ENCODE measurements around the gene SGPP1.
A peak's percentile ranks its signal among the peaks of the same experiment; 100 is the strongest.

SGPP1 gene

GRCh38 chr14:63671987-63672386, 55.9 kb downstream of the SGPP1 start:
- Histone ChIP-seq H3K27me3 (ENCODE audit: insufficient read depth, low read length) (no peaks in the 10 kb centered on the region), H3K18ac (ENCODE audit: low read length) (no peak overlapping the region), H2AK5ac (ENCODE audit: low read length) (peak overlapping the region; percentile 91), H3K79me1 (ENCODE audit: low read length) (peaks cover 6% of the 10 kb centered on the region), H3K4ac (ENCODE audit: low read depth, low read length) (no peak overlapping the region), H4K8ac (ENCODE audit: low read depth, low read length) (no peak overlapping the region), H3K23ac (ENCODE audit: low read length) (no peak overlapping the region), H4K12ac (ENCODE audit: low read depth, low read length) (no peak overlapping the region), H3K9ac (ENCODE audit: low read length) (no peak overlapping the region), H3K4me2 (ENCODE audit: low read length) (no peak overlapping the region), H2AFZ (ENCODE audit: insufficient read depth, low read length, poor library complexity) (no peak overlapping the region), H4K91ac (ENCODE audit: low read depth, low read length) (no peak overlapping the region), H3K79me2 (ENCODE audit: control insufficient read depth, insufficient read depth, low read length, poor library complexity) (no peaks in the 10 kb centered on the region), H3K4me3 (ENCODE audit: low read depth, low read length) (no peak overlapping the region), H2BK5ac (ENCODE audit: low read depth, low read length, poor library complexity) (no peak overlapping the region), H2BK12ac (ENCODE audit: low read length) (peak overlapping the region; percentile 80), H3K36me3 (ENCODE audit: control insufficient read depth in 1 of 2, insufficient read depth in 2 of 2, low read length in 2 of 2) (peaks cover 3% of the 10 kb centered on the region in 2 experiments), H3K4me1 (ENCODE audit: control insufficient read depth in 1 of 2, insufficient read depth in 2 of 2, low read length in 2 of 2) (peaks cover 7 to 9% of the 10 kb centered on the region in 2 experiments), H3K14ac (ENCODE audit: low read length) (no peak overlapping the region), H3K27ac (ENCODE audit: low read depth, low read length) (no peak overlapping the region), H3K9me3 (ENCODE audit: insufficient read depth, low read depth, low read length) (no peaks in the 10 kb centered on the region), H2BK120ac (ENCODE audit: insufficient read depth, low read length, poor library complexity) (no peak overlapping the region)
- DNase-seq = no peak
- no CpG with 5 or more reads among the region's 3 CpGs for WGBS (ENCODE audit: extremely low coverage, insufficient coverage, insufficient read length)

GRCh38 chr14:63670692-63671091, 57.2 kb downstream of the SGPP1 start:
- no peak overlapping the region for H3K9ac ChIP-seq (ENCODE audit: low read length)
- peaks cover 4 to 5% of the 10 kb centered on the region in 2 experiments for H3K4me1 ChIP-seq (ENCODE audit: control insufficient read depth in 1 of 2, insufficient read depth in 2 of 2, low read length in 2 of 2)
- no peaks in the 10 kb centered on the region for H3K36me3 ChIP-seq (ENCODE audit: control insufficient read depth in 1 of 2, insufficient read depth in 2 of 2, low read length in 2 of 2)
- H4K8ac ChIP-seq (ENCODE audit: low read depth, low read length) = no peak overlapping the region
- H2BK120ac ChIP-seq (ENCODE audit: insufficient read depth, low read length, poor library complexity) = no peak overlapping the region
- no peaks in the 10 kb centered on the region for H3K9me3 ChIP-seq (ENCODE audit: insufficient read depth, low read depth, low read length)
- H2BK12ac ChIP-seq (ENCODE audit: low read length) = no peak overlapping the region
- no peaks in the 10 kb centered on the region for H3K27me3 ChIP-seq (ENCODE audit: insufficient read depth, low read length)
- H4K12ac ChIP-seq (ENCODE audit: low read depth, low read length) = no peak overlapping the region
- H2AFZ ChIP-seq (ENCODE audit: insufficient read depth, low read length, poor library complexity) = no peak overlapping the region
- H3K23ac ChIP-seq (ENCODE audit: low read length) = no peak overlapping the region
- no peak overlapping the region for H3K4ac ChIP-seq (ENCODE audit: low read depth, low read length)
- no peak overlapping the region for H4K91ac ChIP-seq (ENCODE audit: low read depth, low read length)
- H3K79me1 ChIP-seq (ENCODE audit: low read length) = peaks cover 2% of the 10 kb centered on the region
- H3K27ac ChIP-seq (ENCODE audit: low read depth, low read length) = no peak overlapping the region
- no peak overlapping the region for H3K4me2 ChIP-seq (ENCODE audit: low read length)
- no peak overlapping the region for H3K14ac ChIP-seq (ENCODE audit: low read length)
- no peaks in the 10 kb centered on the region for H3K79me2 ChIP-seq (ENCODE audit: control insufficient read depth, insufficient read depth, low read length, poor library complexity)
- no peak for DNase-seq
- H3K18ac ChIP-seq (ENCODE audit: low read length) = no peak overlapping the region
- no peak overlapping the region for H3K4me3 ChIP-seq (ENCODE audit: low read depth, low read length)
- H2BK5ac ChIP-seq (ENCODE audit: low read depth, low read length, poor library complexity) = no peak overlapping the region
- H2AK5ac ChIP-seq (ENCODE audit: low read length) = no peak overlapping the region

- Histone ChIP-seq H2BK12ac (ENCODE audit: low read length) (no peak overlapping the region), H4K12ac (ENCODE audit: low read depth, low read length) (no peak overlapping the region), H3K79me2 (ENCODE audit: control insufficient read depth, insufficient read depth, low read length, poor library complexity) (no peaks in the 10 kb centered on the region), H3K9ac (ENCODE audit: low read length) (no peak overlapping the region), H2AK5ac (ENCODE audit: low read length) (no peak overlapping the region), H2BK5ac (ENCODE audit: low read depth, low read length, poor library complexity) (no peak overlapping the region), H3K79me1 (ENCODE audit: low read length) (no peaks in the 10 kb centered on the region), H3K36me3 (ENCODE audit: control insufficient read depth in 1 of 2, insufficient read depth in 2 of 2, low read length in 2 of 2) (peaks cover 4% of the 10 kb centered on the region in 2 experiments), H4K8ac (ENCODE audit: low read depth, low read length) (no peak overlapping the region), H3K4me2 (ENCODE audit: low read length) (no peak overlapping the region), H3K9me3 (ENCODE audit: insufficient read depth, low read depth, low read length) (peaks cover 11% of the 10 kb centered on the region), H3K14ac (ENCODE audit: low read length) (no peak overlapping the region), H3K4me1 (ENCODE audit: control insufficient read depth in 1 of 2, insufficient read depth in 2 of 2, low read length in 2 of 2) (peaks cover 0 to 4% of the 10 kb centered on the region in 2 experiments), H2AFZ (ENCODE audit: insufficient read depth, low read length, poor library complexity) (no peak overlapping the region), H3K18ac (ENCODE audit: low read length) (no peak overlapping the region), H3K27me3 (ENCODE audit: insufficient read depth, low read length) (no peaks in the 10 kb centered on the region), H3K27ac (ENCODE audit: low read depth, low read length) (no peak overlapping the region), H4K91ac (ENCODE audit: low read depth, low read length) (no peak overlapping the region), H2BK120ac (ENCODE audit: insufficient read depth, low read length, poor library complexity) (no peak overlapping the region), H3K4ac (ENCODE audit: low read depth, low read length) (no peak overlapping the region), H3K4me3 (ENCODE audit: low read depth, low read length) (no peak overlapping the region), H3K23ac (ENCODE audit: low read length) (no peak overlapping the region)
- DNase-seq = peak; percentile 53 to 93
- WGBS (ENCODE audit: extremely low coverage, insufficient coverage, insufficient read length) = no CpG with 5 or more reads among the region's 1 CpG
Measured at GRCh38 chr14:63666335-63666734, 61.5 kb downstream of the SGPP1 start.

- peaks cover 0 to 4% of the 10 kb centered on the region in 2 experiments for H3K4me1 ChIP-seq (ENCODE audit: control insufficient read depth in 1 of 2, insufficient read depth in 2 of 2, low read length in 2 of 2)
- H3K18ac ChIP-seq (ENCODE audit: low read length) = no peak overlapping the region
- no peaks in the 10 kb centered on the region for H3K27me3 ChIP-seq (ENCODE audit: insufficient read depth, low read length)
- no peak overlapping the region for H2BK120ac ChIP-seq (ENCODE audit: insufficient read depth, low read length, poor library complexity)
- no peak overlapping the region for H3K27ac ChIP-seq (ENCODE audit: low read depth, low read length)
- H4K91ac ChIP-seq (ENCODE audit: low read depth, low read length) = no peak overlapping the region
- H3K4me2 ChIP-seq (ENCODE audit: low read length) = no peak overlapping the region
- no peak overlapping the region for H3K4ac ChIP-seq (ENCODE audit: low read depth, low read length)
- WGBS (ENCODE audit: extremely low coverage, insufficient coverage, insufficient read length) = no CpG with 5 or more reads among the region's 12 CpGs
- no peaks in the 10 kb centered on the region for H3K79me2 ChIP-seq (ENCODE audit: control insufficient read depth, insufficient read depth, low read length, poor library complexity)
- peaks cover 11% of the 10 kb centered on the region for H3K9me3 ChIP-seq (ENCODE audit: insufficient read depth, low read depth, low read length)
- H2BK5ac ChIP-seq (ENCODE audit: low read depth, low read length, poor library complexity) = no peak overlapping the region
- no peak overlapping the region for H2AFZ ChIP-seq (ENCODE audit: insufficient read depth, low read length, poor library complexity)
- H4K8ac ChIP-seq (ENCODE audit: low read depth, low read length) = no peak overlapping the region
- H3K14ac ChIP-seq (ENCODE audit: low read length) = no peak overlapping the region
- H3K36me3 ChIP-seq (ENCODE audit: control insufficient read depth in 1 of 2, insufficient read depth in 2 of 2, low read length in 2 of 2) = peaks cover 4% of the 10 kb centered on the region in 2 experiments
- DNase-seq = peak; percentile 82
- no peak overlapping the region for H4K12ac ChIP-seq (ENCODE audit: low read depth, low read length)
- no peak overlapping the region for H2AK5ac ChIP-seq (ENCODE audit: low read length)
- H3K23ac ChIP-seq (ENCODE audit: low read length) = no peak overlapping the region
- no peak overlapping the region for H2BK12ac ChIP-seq (ENCODE audit: low read length)
- H3K9ac ChIP-seq (ENCODE audit: low read length) = no peak overlapping the region
- no peaks in the 10 kb centered on the region for H3K79me1 ChIP-seq (ENCODE audit: low read length)
- no peak overlapping the region for H3K4me3 ChIP-seq (ENCODE audit: low read depth, low read length)
Measured at GRCh38 chr14:63663428-63664341, 64.2 kb downstream of the SGPP1 start.
